Activated T-cell treated with anti-CD3 and anti-CD28 coated beads for 4 hours (primary cell): ENCODE data around the gene GJB2.

Experiments
- DNase-seq: peaks from one replicate; pipeline ENCODE4 v3.0.0-alpha.2; 2020

The GJB2 gene

DNA sequence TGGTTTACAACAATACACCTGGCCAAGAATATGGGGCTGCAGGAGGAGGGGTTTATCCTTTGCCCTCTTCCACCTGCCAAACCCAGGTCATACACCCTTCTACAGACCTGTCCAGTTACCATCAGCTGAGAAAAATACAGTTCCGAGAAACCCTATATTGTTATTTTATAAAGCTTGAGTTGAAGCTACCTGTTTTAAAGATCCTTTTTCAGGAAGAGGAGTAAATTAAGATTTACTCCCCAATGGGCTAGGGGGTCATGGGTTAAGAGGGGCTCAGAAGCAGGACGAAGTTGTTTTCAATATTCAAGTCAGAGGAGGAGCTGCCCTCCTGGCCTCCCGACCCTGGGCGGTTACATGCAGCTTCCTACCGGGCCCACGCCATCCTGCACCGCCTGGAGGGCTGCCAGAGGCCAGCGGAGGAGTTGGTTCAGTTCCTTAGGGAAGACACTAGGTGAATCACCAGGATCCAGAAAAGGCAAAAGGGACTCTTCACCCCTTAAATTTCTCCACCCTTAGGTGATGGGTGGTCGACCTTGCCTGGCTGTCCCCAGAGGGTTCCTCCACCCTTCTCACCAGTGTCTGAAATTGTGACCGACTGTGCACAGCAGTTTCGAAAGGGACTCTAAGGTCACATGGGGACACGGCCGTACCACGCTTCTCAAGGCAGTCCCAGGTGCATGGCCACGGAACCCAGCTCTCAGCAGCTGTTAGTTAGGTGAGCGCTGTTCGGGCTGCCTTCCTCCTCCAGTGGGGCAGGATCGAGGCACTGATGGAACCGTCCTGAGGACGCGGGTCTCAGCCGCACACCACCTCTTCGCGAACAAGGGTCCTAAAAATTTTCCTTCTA lies 1.2 kb downstream of the GJB2 start:
- no peak for DNase-seq

DNA sequence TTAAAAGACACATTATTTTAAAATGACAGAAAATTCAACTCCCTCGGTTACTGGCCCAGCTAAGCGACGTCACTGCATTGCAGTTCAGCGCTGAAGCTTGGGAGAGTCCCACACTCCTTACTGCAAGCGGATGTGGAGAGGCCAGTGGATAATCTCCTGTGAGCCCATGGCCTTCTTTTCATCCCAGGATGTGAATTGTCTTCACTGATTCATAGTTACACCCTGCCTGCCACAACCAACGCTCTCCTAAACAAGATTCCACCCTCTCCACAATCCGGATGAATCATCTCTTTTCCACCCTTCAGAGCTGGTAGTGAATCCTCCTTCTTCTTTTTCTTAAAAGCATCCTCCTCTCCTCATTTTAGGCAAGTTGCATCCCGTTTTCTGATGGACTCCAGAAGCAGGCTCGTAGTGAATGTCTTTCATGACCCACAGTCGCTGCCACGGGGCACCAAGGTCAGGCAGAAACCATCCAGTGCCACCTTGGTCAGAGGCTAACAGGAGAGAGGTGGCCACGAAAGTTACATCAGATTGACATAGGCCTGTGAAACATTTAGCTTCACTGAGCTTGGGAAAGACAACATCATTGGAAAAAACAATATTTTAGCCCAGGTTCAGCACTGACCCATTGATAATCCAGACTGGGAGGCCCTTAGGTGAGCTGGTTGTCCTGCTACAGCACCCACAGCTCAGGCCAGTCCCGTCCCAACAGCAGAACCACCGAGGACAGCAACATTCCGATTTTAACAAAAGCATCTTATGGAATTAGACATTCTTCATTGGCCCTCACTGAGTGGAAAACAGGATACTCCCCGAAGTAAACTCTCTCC lies 2.0 kb downstream of the GJB2 start:
- no peak for DNase-seq

DNA sequence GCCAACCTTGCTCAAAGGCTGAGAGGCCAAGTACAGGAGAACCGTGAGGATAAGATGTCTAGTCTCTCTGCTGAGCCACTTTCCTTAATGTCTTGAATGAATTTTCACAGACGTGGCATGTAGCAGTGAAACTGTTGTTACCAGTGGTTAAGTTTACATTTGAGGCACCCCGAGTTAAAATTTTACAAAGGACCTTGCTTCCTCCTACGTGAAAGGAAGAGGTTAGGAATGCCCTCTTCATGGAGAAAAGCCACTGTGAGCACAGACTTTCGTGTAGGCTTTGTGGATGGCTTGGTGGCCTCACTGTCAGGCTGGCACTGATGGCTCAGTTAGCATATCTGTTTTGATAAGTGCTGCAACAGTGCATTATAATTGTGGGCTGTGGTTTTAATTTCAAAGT lies 2.7 kb downstream of the GJB2 start:
- no peak for DNase-seq

DNA sequence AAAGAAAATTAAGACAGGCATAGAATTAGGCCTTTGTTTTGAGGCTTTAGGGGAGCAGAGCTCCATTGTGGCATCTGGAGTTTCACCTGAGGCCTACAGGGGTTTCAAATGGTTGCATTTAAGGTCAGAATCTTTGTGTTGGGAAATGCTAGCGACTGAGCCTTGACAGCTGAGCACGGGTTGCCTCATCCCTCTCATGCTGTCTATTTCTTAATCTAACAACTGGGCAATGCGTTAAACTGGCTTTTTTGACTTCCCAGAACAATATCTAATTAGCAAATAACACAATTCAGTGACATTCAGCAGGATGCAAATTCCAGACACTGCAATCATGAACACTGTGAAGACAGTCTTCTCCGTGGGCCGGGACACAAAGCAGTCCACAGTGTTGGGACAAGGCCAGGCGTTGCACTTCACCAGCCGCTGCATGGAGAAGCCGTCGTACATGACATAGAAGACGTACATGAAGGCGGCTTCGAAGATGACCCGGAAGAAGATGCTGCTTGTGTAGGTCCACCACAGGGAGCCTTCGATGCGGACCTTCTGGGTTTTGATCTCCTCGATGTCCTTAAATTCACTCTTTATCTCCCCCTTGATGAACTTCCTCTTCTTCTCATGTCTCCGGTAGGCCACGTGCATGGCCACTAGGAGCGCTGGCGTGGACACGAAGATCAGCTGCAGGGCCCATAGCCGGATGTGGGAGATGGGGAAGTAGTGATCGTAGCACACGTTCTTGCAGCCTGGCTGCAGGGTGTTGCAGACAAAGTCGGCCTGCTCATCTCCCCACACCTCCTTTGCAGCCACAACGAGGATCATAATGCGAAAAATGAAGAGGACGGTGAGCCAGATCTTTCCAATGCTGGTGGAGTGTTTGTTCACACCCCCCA lies 3.8 kb downstream of the GJB2 start:
- no peak for DNase-seq

DNA sequence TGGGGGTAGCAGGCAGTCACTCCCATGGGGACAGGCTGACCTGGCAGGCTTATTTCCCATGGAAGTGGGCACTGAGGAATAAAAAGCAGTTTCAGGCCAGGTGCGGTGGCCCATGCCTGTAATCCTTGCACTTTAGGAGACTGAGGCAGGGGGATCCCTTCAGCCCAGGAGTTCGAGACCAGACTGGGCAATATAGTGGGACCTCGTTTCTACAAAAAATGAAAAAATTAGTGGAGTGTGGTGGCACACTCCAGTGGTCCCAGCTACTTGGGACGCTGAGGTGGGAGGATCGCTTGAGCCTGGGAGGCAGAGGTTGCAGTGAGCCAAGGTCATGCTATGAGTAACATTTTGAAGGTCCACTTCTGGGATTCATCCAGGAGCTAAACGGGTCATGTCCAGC lies 6.0 kb downstream of the GJB2 start:
- DNase-seq, result no peak

DNA sequence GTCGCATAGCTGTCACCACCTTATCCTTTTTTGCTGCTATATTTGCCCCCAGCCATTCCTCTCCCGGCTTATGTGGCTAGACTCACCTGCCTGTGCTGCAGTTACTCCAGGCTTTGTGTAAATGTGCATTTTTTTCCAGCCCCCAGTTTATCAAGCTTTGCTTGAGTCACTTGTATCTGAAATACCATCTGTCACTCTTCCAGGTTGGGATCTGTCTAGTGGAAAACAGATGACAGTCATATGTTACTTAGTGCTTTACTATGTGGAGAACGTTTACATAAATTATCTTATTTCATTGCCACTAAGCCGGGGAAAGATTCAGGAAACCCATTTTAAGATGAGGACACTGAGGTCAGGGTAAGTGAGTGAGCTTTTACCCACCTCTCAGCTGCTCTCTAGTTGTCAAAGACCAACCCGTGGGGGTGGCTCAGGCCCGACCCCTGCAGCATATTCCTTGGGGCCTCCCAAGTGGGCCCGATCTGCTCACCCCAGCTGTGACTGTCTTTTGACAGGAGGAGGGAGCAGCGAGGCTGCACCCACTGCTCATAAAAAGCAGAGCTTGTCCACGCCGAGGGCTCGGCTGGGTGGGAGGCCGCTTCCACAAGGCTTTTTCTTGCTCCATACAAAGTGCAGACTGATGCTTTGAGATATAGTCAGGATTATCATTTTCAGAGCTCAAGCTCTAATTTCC lies 7.2 kb downstream of the GJB2 start:
- DNase-seq, result no peak

DNA sequence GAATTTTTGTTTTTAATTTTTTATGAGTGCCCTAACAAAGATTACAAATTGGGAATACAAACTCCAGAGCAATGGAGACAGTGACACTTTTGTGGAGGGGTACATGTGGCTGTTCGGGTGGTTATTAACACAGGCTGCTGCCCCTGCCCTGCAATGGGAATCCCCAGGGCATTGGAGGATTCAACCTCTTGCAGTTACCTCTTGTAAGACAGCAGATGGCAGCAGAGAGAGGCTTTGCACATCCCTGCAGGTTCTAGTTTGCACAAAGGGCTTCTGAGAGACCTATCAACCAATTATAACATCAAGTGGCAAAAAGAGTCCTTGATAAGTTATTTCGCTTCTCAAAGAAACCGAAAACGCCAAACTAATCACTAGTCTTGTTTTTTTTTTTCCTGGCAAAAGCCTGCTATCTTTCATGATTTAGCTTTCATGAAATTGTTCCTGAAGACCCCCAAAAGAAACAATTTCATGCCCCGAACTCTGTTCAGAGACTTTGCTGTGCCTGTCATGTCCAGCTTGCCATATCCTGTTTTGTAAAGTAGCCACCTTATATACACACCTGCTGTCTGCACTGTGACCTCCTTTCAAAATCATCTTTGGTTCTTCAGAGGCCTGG lies 10.4 kb downstream of the GJB2 start:
- peak; percentile 29 for DNase-seq

DNA sequence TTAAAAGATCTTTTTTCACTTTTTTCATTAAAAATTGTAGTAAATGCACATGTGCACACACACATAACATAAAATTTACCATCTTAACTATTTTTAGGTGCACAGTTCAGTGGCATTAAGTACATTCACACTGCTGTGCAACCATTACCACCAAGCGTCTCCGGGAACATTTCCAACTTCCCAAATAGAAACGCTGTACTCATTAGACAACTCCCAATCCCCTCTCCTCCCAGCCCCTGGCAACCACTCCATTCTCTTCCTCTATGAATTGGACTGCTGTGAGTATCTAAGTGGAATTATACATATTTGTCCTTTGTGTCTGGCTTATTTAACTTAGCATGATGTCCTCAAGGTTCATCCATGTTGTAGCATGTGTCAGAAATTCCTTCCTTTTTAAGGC lies 11.6 kb downstream of the GJB2 start:
- DNase-seq, result no peak

DNA sequence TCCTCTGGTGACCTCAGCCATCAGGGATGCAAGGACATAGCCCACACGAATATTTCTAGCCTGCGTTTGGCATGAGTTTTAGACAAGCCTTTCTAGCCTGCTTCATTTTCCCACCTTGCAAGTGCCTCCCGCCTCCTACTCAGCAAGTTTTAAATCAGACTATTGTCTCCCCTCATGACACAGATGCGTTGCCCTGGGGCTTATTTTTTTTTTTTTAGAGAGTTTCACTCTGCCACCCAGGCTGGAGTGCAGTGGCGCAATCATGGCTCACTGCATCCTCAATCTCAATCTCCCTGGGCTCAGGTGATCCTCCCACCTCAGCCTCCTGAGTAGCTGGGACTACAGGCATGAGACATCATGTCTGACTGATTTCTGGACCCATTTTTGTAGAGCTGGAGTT lies 14.6 kb downstream of the GJB2 start:
- DNase-seq, result no peak

DNA sequence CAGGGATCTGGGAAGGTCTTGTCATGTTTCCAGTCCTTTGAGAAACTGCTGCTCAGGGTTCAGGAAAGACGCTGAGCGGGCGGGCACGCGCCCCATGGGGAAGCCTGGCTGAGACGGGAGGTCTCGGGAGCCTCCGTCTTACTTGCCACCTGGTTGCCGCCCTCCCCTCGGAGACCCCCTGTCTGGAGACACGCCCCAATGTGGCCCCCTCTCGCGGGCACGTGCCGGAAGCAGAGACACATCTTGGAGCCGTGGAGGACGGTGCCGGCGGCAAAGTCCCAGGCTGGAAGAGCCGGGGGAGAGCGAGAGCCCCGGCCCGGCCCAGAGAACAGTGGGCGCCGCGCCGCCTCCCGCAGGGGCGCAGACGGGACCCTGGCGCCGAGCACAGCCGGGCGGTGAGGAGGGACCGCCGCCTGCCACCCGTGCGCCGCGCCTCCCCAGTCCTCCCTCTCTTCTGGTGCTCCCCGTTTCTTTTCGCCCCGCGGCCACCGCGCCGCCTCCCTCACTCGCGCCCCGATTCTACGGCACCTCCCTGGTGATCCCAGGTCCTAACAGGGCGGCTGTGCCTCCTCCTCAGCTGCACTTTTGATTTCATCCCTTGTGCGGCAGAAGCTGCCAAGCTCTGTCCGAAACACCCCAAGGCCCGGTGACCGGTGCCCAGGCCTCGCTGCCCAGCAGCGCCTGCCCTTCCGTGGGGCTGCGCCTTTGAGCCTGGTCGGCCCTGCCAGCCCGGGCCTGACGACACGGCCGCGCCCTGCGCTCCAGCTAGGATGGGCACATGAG lies 15.5 kb downstream of the GJB2 start:
- DNase-seq, result no peak

DNA sequence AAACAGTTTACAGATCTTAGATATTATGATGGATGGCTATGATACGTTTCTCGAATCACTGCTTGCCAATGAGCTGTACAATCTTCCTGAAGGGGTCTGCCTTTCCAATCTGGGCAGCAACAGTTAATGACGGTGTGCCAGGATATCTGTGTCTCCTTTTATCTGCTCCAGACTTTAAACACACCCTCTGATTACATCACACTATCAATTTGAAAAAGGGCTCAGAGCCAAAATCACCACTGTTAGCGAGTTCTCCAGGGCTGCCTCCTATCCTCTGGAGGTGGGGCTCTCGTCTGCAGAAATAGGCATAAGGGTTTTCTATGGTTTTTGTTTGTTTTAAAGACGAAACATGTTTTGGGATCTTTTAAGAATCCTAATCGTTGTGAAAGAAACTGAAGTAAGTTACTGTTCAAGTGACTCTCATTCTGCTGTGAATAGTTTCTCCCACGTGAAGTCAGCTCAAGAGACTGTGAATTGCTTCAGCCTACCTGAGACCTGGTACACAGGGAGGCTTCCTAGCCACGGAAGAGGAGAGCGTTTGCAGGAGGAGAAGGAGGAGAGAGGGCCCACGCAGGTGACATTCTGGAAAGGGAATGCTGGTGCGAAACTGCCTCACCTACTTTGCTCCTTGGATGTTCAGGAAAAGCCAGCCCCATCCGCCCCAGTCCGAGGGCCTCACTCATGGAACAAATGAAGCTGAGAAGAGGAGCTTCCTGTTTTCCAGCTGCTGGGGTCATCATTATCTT lies 16.7 kb downstream of the GJB2 start:
- no peak for DNase-seq

DNA sequence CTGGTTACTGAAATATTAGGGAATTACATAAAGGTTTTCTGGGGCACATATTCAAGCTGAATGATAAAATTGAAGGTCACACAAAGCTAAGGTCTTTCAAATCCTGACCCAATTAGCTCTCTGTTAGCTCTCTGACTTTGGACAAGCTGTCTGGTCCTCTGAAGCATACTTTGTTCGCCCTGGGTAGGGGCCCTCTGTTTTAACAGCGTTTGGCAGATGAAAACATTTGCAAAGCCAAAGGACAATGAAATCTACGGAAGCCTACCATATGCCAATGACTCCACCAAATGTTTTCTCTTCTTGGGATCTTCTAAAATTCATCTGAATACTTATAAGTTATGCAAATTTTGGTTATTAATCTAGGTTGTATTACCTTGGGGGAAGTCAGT lies 17.3 kb downstream of the GJB2 start:
- DNase-seq, result no peak

DNA sequence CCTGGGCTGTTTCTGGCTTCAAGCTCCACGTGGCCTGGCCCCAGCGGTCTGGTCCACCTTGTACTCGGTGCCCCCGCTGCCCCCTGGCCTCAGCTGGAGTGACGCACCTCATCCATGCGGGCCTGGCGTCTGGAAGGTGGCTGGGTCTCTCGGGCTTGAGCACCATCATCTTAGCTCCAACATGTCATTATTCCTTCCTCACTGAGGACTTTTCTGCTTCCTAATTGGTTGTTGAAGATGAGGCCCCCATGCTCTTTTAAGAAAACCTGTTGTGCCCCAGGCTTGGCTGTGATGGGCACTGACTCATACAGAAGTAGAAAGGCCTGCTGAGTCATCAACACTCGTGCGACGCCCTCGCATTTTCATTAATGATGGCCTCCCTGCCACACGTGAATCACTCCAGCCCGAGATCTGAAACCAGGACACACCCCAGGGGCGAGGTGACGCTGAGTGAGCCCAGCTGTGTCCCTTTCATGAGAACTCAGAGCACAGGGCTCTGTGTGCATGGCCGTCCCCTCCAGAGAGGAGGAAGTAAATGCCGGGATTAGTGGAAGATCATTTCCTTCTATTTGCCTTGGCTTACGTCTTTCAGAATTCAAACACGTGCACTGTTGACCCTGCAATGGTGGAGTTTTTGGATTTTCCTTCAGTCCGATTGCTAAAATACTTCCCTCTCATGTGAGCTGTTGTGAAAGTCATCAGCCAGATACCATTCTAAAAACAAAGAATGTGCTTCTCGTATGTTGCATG lies 17.9 kb downstream of the GJB2 start:
- peak; percentile 64 for DNase-seq

DNA sequence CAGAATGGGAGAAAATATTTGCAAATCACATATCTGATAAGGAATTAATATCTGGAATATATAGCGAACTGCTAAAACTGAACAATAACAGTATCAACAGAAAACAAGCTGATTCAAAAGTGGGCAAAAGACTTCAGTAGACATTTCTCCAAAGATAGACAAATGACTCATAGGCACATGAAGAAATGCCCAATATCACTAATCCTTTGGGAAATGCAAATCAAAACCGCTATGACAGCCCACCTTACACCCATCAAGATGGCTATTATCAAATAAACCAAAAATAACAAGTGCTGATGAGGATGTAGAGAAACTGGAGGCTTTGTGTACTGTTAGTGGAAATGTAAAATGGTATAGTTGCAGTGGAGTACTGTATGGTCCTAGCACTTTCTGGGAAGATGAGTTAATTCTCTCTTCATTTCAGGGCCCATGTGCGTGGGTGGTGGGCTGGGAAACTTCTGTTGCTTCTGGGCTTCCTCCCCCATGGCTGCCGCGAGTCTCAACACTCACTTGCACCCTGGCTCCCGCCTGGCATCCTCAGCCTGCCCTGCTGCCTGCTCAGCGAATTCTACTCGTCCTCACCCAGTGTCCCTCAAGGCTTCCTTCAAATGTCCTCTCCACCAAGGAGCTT lies 19.5 kb downstream of the GJB2 start:
- DNase-seq, result no peak

DNA sequence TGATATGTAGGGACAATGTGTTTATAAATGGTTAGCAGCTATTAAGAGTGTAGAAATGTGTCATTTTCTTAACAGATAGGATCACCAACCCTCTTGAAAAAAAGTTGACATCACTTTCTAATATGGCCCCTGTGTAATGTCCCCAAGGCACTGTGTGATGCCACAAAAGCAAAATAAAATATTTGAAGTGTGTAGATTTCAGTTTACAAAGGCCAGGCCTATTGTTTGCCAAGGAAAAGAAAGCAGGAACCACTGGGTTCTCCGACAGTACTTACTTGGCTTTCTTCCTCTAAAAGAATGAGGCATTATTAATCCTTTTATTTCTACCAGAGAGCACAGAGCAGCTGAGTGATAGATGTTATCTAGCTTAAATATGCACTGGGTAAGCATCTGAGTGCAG lies 21.4 kb downstream of the GJB2 start:
- no peak for DNase-seq

DNA sequence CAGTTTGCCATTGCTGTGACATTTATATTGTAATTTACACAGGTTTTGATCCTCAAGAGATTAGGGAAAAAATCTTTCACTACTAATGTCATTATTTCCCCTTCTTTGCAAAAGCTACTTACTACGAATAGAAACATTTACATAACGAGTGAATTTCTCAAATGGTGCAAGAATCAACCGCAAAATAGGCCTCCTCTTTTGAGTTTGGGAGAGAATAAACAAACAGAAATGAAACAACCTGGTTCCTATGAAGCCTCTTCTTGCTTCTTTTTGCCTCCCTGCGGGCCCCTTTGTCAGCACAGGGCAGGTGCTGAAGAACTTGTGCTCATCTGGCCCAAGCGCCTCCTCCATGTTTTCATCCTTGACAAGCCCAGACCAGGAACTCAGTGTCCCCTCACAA lies 21.8 kb downstream of the GJB2 start:
- no peak for DNase-seq

DNA sequence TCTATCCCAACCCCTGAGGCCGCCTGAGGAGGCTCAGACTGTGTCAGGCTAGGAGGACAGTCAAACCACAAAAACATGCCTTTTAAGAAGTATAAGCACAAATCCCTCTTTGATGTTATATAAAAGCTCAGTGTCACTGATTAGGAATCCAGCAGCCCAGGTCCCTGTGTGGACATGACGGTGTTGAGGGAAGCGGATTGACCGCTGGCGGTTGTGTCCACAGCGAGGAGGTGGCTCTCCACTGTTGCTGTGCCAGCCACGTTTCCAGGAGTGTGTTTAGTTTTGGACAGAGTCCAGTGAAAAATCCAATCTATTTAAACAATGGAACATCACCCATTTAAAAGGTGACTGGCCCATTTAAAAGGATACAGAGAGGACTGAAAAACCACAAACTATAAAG lies 24.3 kb downstream of the GJB2 start:
- no peak for DNase-seq

DNA sequence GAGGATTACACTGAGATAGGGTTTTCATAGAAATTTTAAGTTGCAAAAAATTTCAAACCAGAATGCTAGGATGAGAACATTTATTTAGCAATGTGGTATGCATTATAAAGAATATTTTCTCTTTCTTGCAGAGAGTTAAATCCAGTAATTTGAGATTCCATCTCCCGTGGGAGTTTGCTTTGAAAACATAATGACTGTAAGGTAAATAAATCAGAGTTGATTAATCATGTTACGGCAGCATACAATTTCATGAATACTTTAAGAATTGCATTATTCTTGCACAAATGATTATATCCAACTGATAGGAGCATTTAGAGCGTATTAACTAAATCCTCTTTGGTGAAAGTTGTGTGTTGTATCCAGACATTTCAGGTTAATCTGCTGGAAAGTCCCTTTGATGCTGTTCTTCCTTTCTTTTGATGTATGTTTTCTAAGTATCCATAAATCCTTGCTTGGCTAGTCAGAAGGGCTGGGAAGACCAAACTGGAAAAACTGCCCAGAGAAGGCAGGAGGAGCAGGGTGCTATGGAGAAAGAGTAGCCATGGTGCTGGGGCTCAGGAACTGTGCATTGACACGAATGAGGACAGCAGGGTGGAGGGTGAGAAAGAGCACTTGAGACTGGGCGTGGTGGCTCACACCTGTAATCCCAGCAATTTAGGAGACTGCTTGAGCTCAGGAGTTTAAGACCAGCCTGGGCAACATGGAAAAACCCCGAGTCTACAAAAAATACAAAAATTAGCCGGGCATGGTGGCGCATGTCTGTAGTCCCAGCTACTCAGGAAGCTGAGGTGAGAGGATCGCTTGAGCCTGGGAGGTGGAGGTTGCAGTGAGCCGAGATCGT lies 27.1 kb downstream of the GJB2 start:
- DNase-seq, result no peak

DNA sequence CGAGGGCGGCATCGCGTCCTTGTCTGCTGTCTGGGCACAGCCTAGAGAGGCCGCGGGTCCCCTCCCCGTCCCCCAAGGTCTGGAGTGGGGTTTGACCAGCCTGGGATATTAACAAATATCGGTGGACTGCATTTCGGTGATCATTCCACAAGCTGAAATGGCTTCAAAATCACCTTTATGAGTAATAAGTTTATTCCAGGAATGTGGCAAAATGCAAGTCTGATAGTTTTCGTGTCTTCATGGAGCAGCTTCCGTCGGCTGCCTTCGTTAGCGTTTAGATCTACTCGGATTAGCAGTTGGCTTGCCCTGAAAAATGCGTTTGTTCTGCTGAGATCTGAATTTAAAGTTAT lies 30.8 kb downstream of the GJB2 start:
- DNase-seq, result no peak
